IMR-90 (cell line): ENCODE measurements around the gene TNNI3K. TPM values are rescaled to one million over a fixed set of nuclear protein-coding genes. Genes with fewer than 3 reads are reported as not detected.

ENCODE experiments used
- ATAC-seq: fragments of 200-7000 bp; cut with Tn5 transposase; 2 replicates; pipeline ENCODE4 v1.9.1; 2020; ENCODE audit warnings: low read depth, mild to moderate bottlenecking, moderate library complexity
- BruUV-seq: library from RNA; stranded (reverse); fragments of 400-500 nt; replicated peaks from 2 replicates; lab custom pipeline; 2021; lab: Mats Ljungman, UMichigan
- CTCF ChIA-PET: fragments of 300-600 bp; formaldehyde crosslinking; extraction: SDS; loops from one replicate; lab custom pipeline; 2021; ENCODE audit warnings: antibody characterized with exemption; lab: Yijun Ruan, JAX
- POLR2A ChIA-PET: fragments of 300-600 bp; sonication (Branson Sonifier 250); formaldehyde crosslinking; loops from one replicate; lab custom pipeline; 2022; ENCODE audit warnings: antibody characterized with exemption; ENCODE audit not compliant: unreplicated experiment; lab: Charles Lee
- DNase-seq: peaks from one replicate; pipeline ENCODE4 v3.0.0; 2013
- H2AFZ ChIP-seq: replicated peaks from 2 replicates; pipeline ENCODE3; 2013; ENCODE audit warnings: low read length, mild to moderate bottlenecking; ENCODE audit not compliant: poor library complexity
- H2AK5ac ChIP-seq: 2 replicates; pipeline ENCODE4 v1.6.1; 2013; ENCODE audit warnings: low read depth, low read length, inconsistent platforms
- H2AK9ac ChIP-seq: replicated peaks from 2 replicates; pipeline ENCODE3; 2013; ENCODE audit warnings: mild to moderate bottlenecking, low read depth, low read length, moderate library complexity; ENCODE audit not compliant: poor library complexity
- H2BK120ac ChIP-seq: 2 replicates; pipeline ENCODE4 v1.6.1; 2013; ENCODE audit warnings: low read depth, low read length, inconsistent platforms
- H2BK15ac ChIP-seq: 3 replicates; pipeline ENCODE4 v1.6.1; 2013; ENCODE audit warnings: low read depth, low read length, inconsistent platforms
- H2BK20ac ChIP-seq: 2 replicates; pipeline ENCODE4 v1.6.1; 2013; ENCODE audit warnings: low read depth, mild to moderate bottlenecking, inconsistent platforms, low read length, moderate library complexity
- H2BK5ac ChIP-seq: 2 replicates; pipeline ENCODE4 v1.6.1; 2013; ENCODE audit warnings: mild to moderate bottlenecking, low read depth, low read length, inconsistent platforms; ENCODE audit not compliant: poor library complexity, severe bottlenecking
- H3K14ac ChIP-seq: replicated peaks from 2 replicates; pipeline ENCODE4 v1.6.1; 2013; ENCODE audit warnings: low read depth, low read length, inconsistent platforms
- H3K18ac ChIP-seq: 2 replicates; pipeline ENCODE4 v1.6.1; 2013; ENCODE audit warnings: low read depth, low read length, control low read depth
- H3K23ac ChIP-seq: 2 replicates; pipeline ENCODE4 v1.6.1; 2013; ENCODE audit warnings: low read depth, low read length, inconsistent platforms
- H3K27ac ChIP-seq: 2 replicates; pipeline ENCODE4 v1.5.1; 2013; ENCODE audit warnings: mild to moderate bottlenecking, control low read depth, low read length; ENCODE audit not compliant: insufficient read depth
- H3K27me3 ChIP-seq: 2 replicates; pipeline ENCODE4 v1.6.1; 2013; ENCODE audit warnings: low read length; ENCODE audit not compliant: control insufficient read depth, insufficient read depth
- H3K36me3 ChIP-seq: 2 replicates; pipeline ENCODE4 v1.6.1; 2013; ENCODE audit warnings: low read length, mixed read lengths; ENCODE audit not compliant: control insufficient read depth, insufficient read depth
- H3K4ac ChIP-seq: 2 replicates; pipeline ENCODE4 v1.6.1; 2013; ENCODE audit warnings: low read depth, low read length, inconsistent platforms
- H3K4me1 ChIP-seq: 2 replicates; pipeline ENCODE4 v1.6.1; 2013; ENCODE audit warnings: low read length, mixed read lengths; ENCODE audit not compliant: control insufficient read depth, insufficient read depth
- H3K4me2 ChIP-seq: 2 replicates; pipeline ENCODE4 v1.6.1; 2013; ENCODE audit warnings: low read depth, mild to moderate bottlenecking, control low read depth, low read length, moderate library complexity
- H3K4me3 ChIP-seq: 2 replicates; pipeline ENCODE4 v1.5.1; 2013; ENCODE audit warnings: low read depth, mild to moderate bottlenecking, control low read depth, low read length, moderate library complexity; ENCODE audit not compliant: insufficient read depth
- H3K56ac ChIP-seq: 2 replicates; pipeline ENCODE4 v1.6.1; 2013; ENCODE audit warnings: low read length, inconsistent platforms; ENCODE audit not compliant: insufficient read depth; ENCODE audit errors: extremely low read depth
- H3K79me1 ChIP-seq, 2 experiments: 2 replicates each; pipeline ENCODE4 v1.6.1; 2013; ENCODE audit warnings: low read length in 2 of 2, inconsistent platforms in 1 of 2, low read depth in 1 of 2
- H3K9ac ChIP-seq: 2 replicates; pipeline ENCODE4 v1.6.1; 2013; ENCODE audit warnings: low read depth, low read length, control low read depth
- H3K9me1 ChIP-seq: 2 replicates; pipeline ENCODE4 v1.6.1; 2013; ENCODE audit warnings: low read length, inconsistent platforms; ENCODE audit not compliant: insufficient read depth
- H3K9me3 ChIP-seq: 2 replicates; pipeline ENCODE4 v1.6.1; 2013; ENCODE audit warnings: low read length; ENCODE audit not compliant: control insufficient read depth, insufficient read depth
- H4K20me1 ChIP-seq: 2 replicates; pipeline ENCODE4 v1.6.1; 2013; ENCODE audit warnings: low read length, inconsistent platforms; ENCODE audit not compliant: insufficient read depth
- H4K5ac ChIP-seq: 2 replicates; pipeline ENCODE4 v1.6.1; 2013; ENCODE audit warnings: mild to moderate bottlenecking, low read depth, low read length, control low read depth
- H4K8ac ChIP-seq, 2 experiments: 2 replicates each; pipeline ENCODE4 v1.6.1; 2013; ENCODE audit warnings: low read depth in 2 of 2, low read length in 2 of 2, control low read depth in 1 of 2, inconsistent platforms in 1 of 2
- H4K91ac ChIP-seq: 2 replicates; pipeline ENCODE4 v1.6.1; 2013; ENCODE audit warnings: low read depth, low read length, inconsistent platforms; ENCODE audit not compliant: insufficient read depth
- BHLHE40 ChIP-seq: fragments of 150-350 bp; IDR thresholded peaks from 2 replicates; pipeline ENCODE4 v1.6.1; 2016; ENCODE audit warnings: mild to moderate bottlenecking, low read depth, low read length
- CEBPB ChIP-seq: IDR thresholded peaks from 2 replicates; pipeline ENCODE4 v1.6.1; 2012; ENCODE audit warnings: low read depth, low read length, improper control_type of control experiment
- CHD1 ChIP-seq: IDR thresholded peaks from 2 replicates; pipeline ENCODE4 v1.6.1; 2012; ENCODE audit warnings: low read depth, low read length, improper control_type of control experiment
- FOS ChIP-seq: fragments of 150-350 bp; IDR thresholded peaks from 2 replicates; pipeline ENCODE4 v1.6.1; 2016; ENCODE audit warnings: low read depth, low read length
- MAFK ChIP-seq: IDR thresholded peaks from 2 replicates; pipeline ENCODE4 v1.6.1; 2012; ENCODE audit warnings: low read depth, low read length, improper control_type of control experiment
- MAZ ChIP-seq: IDR thresholded peaks from 2 replicates; pipeline ENCODE4 v1.6.1; 2012; ENCODE audit warnings: low read depth, mild to moderate bottlenecking, low read length, improper control_type of control experiment, moderate library complexity, borderline replicate concordance
- MXI1 ChIP-seq: IDR thresholded peaks from 2 replicates; pipeline ENCODE4 v1.6.1; 2012; ENCODE audit warnings: low read depth, mild to moderate bottlenecking, low read length, moderate library complexity, borderline replicate concordance
- NFE2L2 ChIP-seq: fragments of 150-350 bp; IDR thresholded peaks from 2 replicates; pipeline ENCODE4 v1.6.1; 2016; ENCODE audit warnings: low read depth, mild to moderate bottlenecking, low read length
- POLR2A ChIP-seq: IDR thresholded peaks from 2 replicates; pipeline ENCODE4 v1.6.1; 2012; ENCODE audit warnings: mild to moderate bottlenecking, low read depth, low read length
- RAD21 ChIP-seq: IDR thresholded peaks from 2 replicates; pipeline ENCODE4 v1.6.1; 2012; ENCODE audit warnings: low read length, improper control_type of control experiment
- RCOR1 ChIP-seq: IDR thresholded peaks from 2 replicates; pipeline ENCODE4 v1.6.1; 2012; ENCODE audit warnings: mild to moderate bottlenecking, low read length, improper control_type of control experiment; ENCODE audit not compliant: insufficient replicate concordance
- RFX5 ChIP-seq: IDR thresholded peaks from 2 replicates; pipeline ENCODE4 v1.8.0; 2012; ENCODE audit warnings: low read depth, mild to moderate bottlenecking, low read length, moderate library complexity
- SMC3 ChIP-seq: fragments of 150-350 bp; IDR thresholded peaks from 2 replicates; pipeline ENCODE4 v1.6.1; 2016; ENCODE audit warnings: low read depth, mild to moderate bottlenecking, antibody characterized with exemption, low read length, moderate library complexity
- WGBS, 2 experiments: methylation state at CpG; one replicate each; pipeline versions ENCODE4 v1.1.5 to v1.1.7; 2013; ENCODE audit warnings: missing lambda C conversion rate in 2 of 2; ENCODE audit not compliant: insufficient read length in 1 of 2; ENCODE audit errors: extremely low coverage in 2 of 2; 5-methylcytosine and 5-hydroxymethylcytosine counted together
- dilution Hi-C: fragments of 300-500 bp; cut with HindIII; formaldehyde crosslinking; loops from one replicate; pipeline ENCODE4 v1.14.3; 2018; ENCODE audit warnings: low sequenced_read_pairs; ENCODE audit not compliant: unreplicated experiment
- in situ Hi-C: fragments of 300-500 bp; cut with MboI; formaldehyde crosslinking; loops from 3 replicates; pipeline ENCODE4 v1.14.3; 2019; ENCODE audit warnings: low sequenced_read_pairs, inconsistent platforms, mixed read lengths
- intact Hi-C: fragments of 100-400 bp; cut with micrococcal nuclease; formaldehyde crosslinking; loops from 2 replicates; pipeline ENCODE4 v1.10.0; 2022
- polyA plus RNA-seq, 3 experiments: library from polyadenylated mRNA; depleted of rRNA; stranded (reverse); fragments of >200 nt; gene quantifications; 2 replicates each; pipeline ENCODE4 v1.2.3, GENCODE V29; 2012; ENCODE audit warnings: low replicate concordance in 1 of 3
- total RNA-seq: library from RNA; depleted of rRNA; stranded (reverse); fragments of >200 nt; gene quantifications from 2 replicates; pipeline ENCODE4 v1.2.3, GENCODE V29; 2012
- TF ChIP-seq, protein P1 (sequence below): fragments of 150-350 bp; IDR thresholded peaks from 2 replicates; pipeline ENCODE4 v1.6.1; 2016; ENCODE audit warnings: low read depth, mild to moderate bottlenecking, low read length, moderate library complexity, borderline replicate concordance
- TF ChIP-seq, protein P2 (sequence below): conservative IDR thresholded peaks from 2 replicates; pipeline ENCODE4 v1.5.1; 2012; ENCODE audit warnings: mild to moderate bottlenecking, low read depth, low read length, improper control_type of control experiment
- TF ChIP-seq, protein P3 (sequence below): fragments of 150-350 bp; IDR thresholded peaks from 2 replicates; pipeline ENCODE4 v1.6.1; 2017; ENCODE audit warnings: mild to moderate bottlenecking, antibody characterized with exemption, low read length, low read depth

Gene TNNI3K
- total and polyA plus RNA-seq, 2 of the 4 experiments (the other 2 are of a cell fraction): 0.90 to 1.3 TPM

DNA sequence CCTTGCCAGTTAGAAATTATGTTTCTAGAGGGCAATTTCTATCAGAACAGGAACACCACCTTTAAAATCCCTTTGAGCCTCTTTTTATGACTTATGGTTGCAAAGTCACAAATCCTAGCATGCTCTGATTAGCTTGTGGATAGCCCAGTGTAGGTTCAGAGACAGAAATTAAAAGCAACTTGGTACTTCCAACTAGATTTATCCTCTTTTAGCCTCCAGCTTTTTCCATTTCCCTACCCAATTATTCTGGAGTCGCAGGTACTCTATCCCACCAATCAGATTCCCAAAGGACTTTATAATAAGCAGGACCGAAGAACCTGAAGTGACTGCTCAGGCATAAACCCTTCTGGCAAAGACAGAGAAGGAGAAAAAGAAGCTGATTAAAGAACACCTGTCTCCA is 310.6 kb downstream of the TNNI3K start:
- intact Hi-C loops (no loop called here), dilution Hi-C loops (no loop called here), in situ Hi-C loops (no loop called here)
- no peak overlapping the region for H2BK20ac ChIP-seq
- no peak for ATAC-seq
- no peaks in the 10 kb centered on the region for H3K9me1 ChIP-seq
- no peak overlapping the region for H2BK15ac ChIP-seq
- H3K27me3 ChIP-seq: no peaks in the 10 kb centered on the region
- no peak overlapping the region for H2BK5ac ChIP-seq
- H2BK120ac ChIP-seq: no peak overlapping the region
- ChIA-PET CTCF (interaction anchor here (1.0 kb wide), 1 partner anchor 9 kb away, joined by 3 read pairs; no protein-coding TSS in a partner anchor), POLR2A (no interaction called here)
- no peak overlapping the region for H2AK5ac ChIP-seq
- H3K36me3 ChIP-seq: no peaks in the 10 kb centered on the region
- H3K14ac ChIP-seq: no peak overlapping the region
- H3K18ac ChIP-seq: no peak overlapping the region
- no peaks in the 10 kb centered on the region for H3K4me1 ChIP-seq
- no peak overlapping the region for H3K4me3 ChIP-seq
- H4K5ac ChIP-seq: no peak overlapping the region
- H3K9me3 ChIP-seq: peaks cover 1% of the 10 kb centered on the region; the same call in 1 of the 2 replicates
- H3K56ac ChIP-seq: no peak overlapping the region
- no CpG with 5 or more reads among the region's 2 CpGs for WGBS, 2 experiments
- DNase-seq: no peak
- BruUV-seq: no TSS peak
- H3K27ac ChIP-seq: no peak overlapping the region
- TF ChIP-seq, protein P1, sequence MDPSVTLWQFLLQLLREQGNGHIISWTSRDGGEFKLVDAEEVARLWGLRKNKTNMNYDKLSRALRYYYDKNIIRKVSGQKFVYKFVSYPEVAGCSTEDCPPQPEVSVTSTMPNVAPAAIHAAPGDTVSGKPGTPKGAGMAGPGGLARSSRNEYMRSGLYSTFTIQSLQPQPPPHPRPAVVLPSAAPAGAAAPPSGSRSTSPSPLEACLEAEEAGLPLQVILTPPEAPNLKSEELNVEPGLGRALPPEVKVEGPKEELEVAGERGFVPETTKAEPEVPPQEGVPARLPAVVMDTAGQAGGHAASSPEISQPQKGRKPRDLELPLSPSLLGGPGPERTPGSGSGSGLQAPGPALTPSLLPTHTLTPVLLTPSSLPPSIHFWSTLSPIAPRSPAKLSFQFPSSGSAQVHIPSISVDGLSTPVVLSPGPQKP: no peak
- no peak for TF ChIP-seq MAZ
- TF ChIP-seq RFX5: no peak
- no peak for TF ChIP-seq SMC3
- TF ChIP-seq CEBPB: no peak
- no peak for TF ChIP-seq RCOR1
- TF ChIP-seq BHLHE40: no peak
- no peak for TF ChIP-seq MXI1
- no peak for TF ChIP-seq MAFK
- no peak for TF ChIP-seq POLR2A
- TF ChIP-seq, protein P2, sequence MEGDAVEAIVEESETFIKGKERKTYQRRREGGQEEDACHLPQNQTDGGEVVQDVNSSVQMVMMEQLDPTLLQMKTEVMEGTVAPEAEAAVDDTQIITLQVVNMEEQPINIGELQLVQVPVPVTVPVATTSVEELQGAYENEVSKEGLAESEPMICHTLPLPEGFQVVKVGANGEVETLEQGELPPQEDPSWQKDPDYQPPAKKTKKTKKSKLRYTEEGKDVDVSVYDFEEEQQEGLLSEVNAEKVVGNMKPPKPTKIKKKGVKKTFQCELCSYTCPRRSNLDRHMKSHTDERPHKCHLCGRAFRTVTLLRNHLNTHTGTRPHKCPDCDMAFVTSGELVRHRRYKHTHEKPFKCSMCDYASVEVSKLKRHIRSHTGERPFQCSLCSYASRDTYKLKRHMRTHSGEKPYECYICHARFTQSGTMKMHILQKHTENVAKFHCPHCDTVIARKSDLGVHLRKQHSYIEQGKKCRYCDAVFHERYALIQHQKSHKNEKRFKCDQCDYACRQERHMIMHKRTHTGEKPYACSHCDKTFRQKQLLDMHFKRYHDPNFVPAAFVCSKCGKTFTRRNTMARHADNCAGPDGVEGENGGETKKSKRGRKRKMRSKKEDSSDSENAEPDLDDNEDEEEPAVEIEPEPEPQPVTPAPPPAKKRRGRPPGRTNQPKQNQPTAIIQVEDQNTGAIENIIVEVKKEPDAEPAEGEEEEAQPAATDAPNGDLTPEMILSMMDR: no peak
- TF ChIP-seq, protein P3, sequence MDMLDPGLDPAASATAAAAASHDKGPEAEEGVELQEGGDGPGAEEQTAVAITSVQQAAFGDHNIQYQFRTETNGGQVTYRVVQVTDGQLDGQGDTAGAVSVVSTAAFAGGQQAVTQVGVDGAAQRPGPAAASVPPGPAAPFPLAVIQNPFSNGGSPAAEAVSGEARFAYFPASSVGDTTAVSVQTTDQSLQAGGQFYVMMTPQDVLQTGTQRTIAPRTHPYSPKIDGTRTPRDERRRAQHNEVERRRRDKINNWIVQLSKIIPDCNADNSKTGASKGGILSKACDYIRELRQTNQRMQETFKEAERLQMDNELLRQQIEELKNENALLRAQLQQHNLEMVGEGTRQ: no peak
- no peak for TF ChIP-seq NFE2L2
- TF ChIP-seq RAD21: no peak
- TF ChIP-seq FOS: no peak
- no peak for TF ChIP-seq CHD1
- H4K91ac ChIP-seq: no peak overlapping the region
- H2AFZ ChIP-seq: no peak overlapping the region
- no peak overlapping the region for H2AK9ac ChIP-seq
- H3K9ac ChIP-seq: no peak overlapping the region
- H3K4me2 ChIP-seq: no peak overlapping the region
- H3K4ac ChIP-seq: no peak overlapping the region
- H3K23ac ChIP-seq: no peak overlapping the region
- H3K79me1 ChIP-seq: no peaks in the 10 kb centered on the region
- H4K20me1 ChIP-seq: no peaks in the 10 kb centered on the region
- H4K8ac ChIP-seq: no peak overlapping the region
